Muscle layer of duodenum (tissue), 2 donors: ENCODE measurements around the gene VKORC1L1.
"Not testable (repeated sequence)": the region's sequence is repeated elsewhere in the genome, so short reads cannot be mapped to it uniquely, and the experiment has no call there.

Source experiments
- H3K27ac ChIP-seq: one replicate; pipeline ENCODE4 v1.7.0; 2013; ENCODE audit warnings: mild to moderate bottlenecking, low read length
- H3K27me3 ChIP-seq: one replicate; pipeline ENCODE4 v1.7.0; 2013; ENCODE audit warnings: low read depth, mild to moderate bottlenecking, control low read depth, low read length
- H3K36me3 ChIP-seq, 2 donors: one replicate each; pipeline ENCODE4 v1.7.0; 2013; ENCODE audit warnings: low read length in 2 of 2, control low read depth in 1 of 2, mild to moderate bottlenecking in 1 of 2; ENCODE audit not compliant: insufficient read depth in 2 of 2, control insufficient read depth in 1 of 2
- H3K4me1 ChIP-seq, 2 donors: one replicate each; pipeline ENCODE4 v1.7.0; 2013; ENCODE audit warnings: low read length in 2 of 2, mild to moderate bottlenecking in 2 of 2, control low read depth in 1 of 2, moderate library complexity in 1 of 2; ENCODE audit not compliant: insufficient read depth in 2 of 2, control insufficient read depth in 1 of 2
- H3K4me3 ChIP-seq, 2 donors: one replicate each; pipeline ENCODE4 v1.7.0; 2013; ENCODE audit warnings: low read length in 2 of 2, low read depth in 1 of 2, mild to moderate bottlenecking in 1 of 2
- H3K9me3 ChIP-seq, 2 donors: one replicate each; pipeline ENCODE4 v1.7.0; 2013; ENCODE audit warnings: low read length in 2 of 2, control low read depth in 1 of 2, mild to moderate bottlenecking in 1 of 2; ENCODE audit not compliant: control insufficient read depth in 1 of 2
- donor health status: healthy.

The VKORC1L1 gene

GRCh38 chr7:65857321-65857894 is 15.5 kb upstream of the VKORC1L1 start:
- not testable (repeated sequence) for H3K27ac ChIP-seq, H3K36me3 ChIP-seq, H3K4me1 ChIP-seq, H3K9me3 ChIP-seq, H3K4me3 ChIP-seq, H3K27me3 ChIP-seq

- not testable (repeated sequence) for H3K9me3 ChIP-seq, H3K4me3 ChIP-seq, H3K27me3 ChIP-seq, H3K4me1 ChIP-seq, H3K27ac ChIP-seq, H3K36me3 ChIP-seq
These were observed 14.2 kb upstream of the VKORC1L1 start for GRCh38 chr7:65858660-65859059.

GRCh38 chr7:65866244-65866643 is 6.6 kb upstream of the VKORC1L1 start:
- not testable (repeated sequence) for H3K9me3 ChIP-seq, H3K27ac ChIP-seq, H3K27me3 ChIP-seq, H3K4me3 ChIP-seq, H3K4me1 ChIP-seq, H3K36me3 ChIP-seq

GRCh38 chr7:65867681-65868080 is 5.2 kb upstream of the VKORC1L1 start:
- not testable (repeated sequence) for H3K9me3 ChIP-seq, H3K4me3 ChIP-seq, H3K4me1 ChIP-seq, H3K27ac ChIP-seq, H3K36me3 ChIP-seq, H3K27me3 ChIP-seq

- H3K4me3 ChIP-seq, H3K9me3 ChIP-seq: not testable (repeated sequence)
These were observed 3.6 kb upstream of the VKORC1L1 start for GRCh38 chr7:65869312-65869711.

GRCh38 chr7:65871451-65871850 is 1.4 kb upstream of the VKORC1L1 start:
- not testable (repeated sequence) for H3K4me3 ChIP-seq, H3K27me3 ChIP-seq, H3K36me3 ChIP-seq, H3K27ac ChIP-seq, H3K9me3 ChIP-seq, H3K4me1 ChIP-seq

More at GRCh38 chr7:65869312-65869711, 3.6 kb upstream of the VKORC1L1 start:
- H3K36me3 ChIP-seq, H3K4me1 ChIP-seq, H3K27me3 ChIP-seq, H3K27ac ChIP-seq: not testable (repeated sequence)

- H3K4me3 ChIP-seq = peak overlapping the region; percentile 72 to 74
- H3K9me3 ChIP-seq, H3K4me1 ChIP-seq, H3K27ac ChIP-seq, H3K36me3 ChIP-seq, H3K27me3 ChIP-seq: not testable (repeated sequence)
These were observed 814 bp downstream of the VKORC1L1 start for GRCh38 chr7:65873582-65874193.

GRCh38 chr7:65875715-65876114 is 2.8 kb downstream of the VKORC1L1 start:
- H3K27ac ChIP-seq, H3K27me3 ChIP-seq, H3K36me3 ChIP-seq, H3K4me1 ChIP-seq, H3K9me3 ChIP-seq, H3K4me3 ChIP-seq: not testable (repeated sequence)

- H3K4me3 ChIP-seq, H3K36me3 ChIP-seq, H3K27me3 ChIP-seq, H3K27ac ChIP-seq, H3K4me1 ChIP-seq, H3K9me3 ChIP-seq: not testable (repeated sequence)
These were observed 6.6 kb downstream of the VKORC1L1 start for GRCh38 chr7:65879292-65880153.

GRCh38 chr7:65880242-65880641 is 7.4 kb downstream of the VKORC1L1 start:
- not testable (repeated sequence) for H3K27ac ChIP-seq, H3K4me1 ChIP-seq, H3K36me3 ChIP-seq

GRCh38 chr7:65884983-65885382 is 12.1 kb downstream of the VKORC1L1 start:
- not testable (repeated sequence) for H3K9me3 ChIP-seq, H3K27me3 ChIP-seq, H3K27ac ChIP-seq, H3K4me3 ChIP-seq, H3K4me1 ChIP-seq, H3K36me3 ChIP-seq

More at GRCh38 chr7:65880242-65880641, 7.4 kb downstream of the VKORC1L1 start:
- not testable (repeated sequence) for H3K27me3 ChIP-seq, H3K9me3 ChIP-seq, H3K4me3 ChIP-seq
